Testis (tissue), 3 donors: ENCODE results near the gene E2F2. TPM values are rescaled to one million over a fixed set of nuclear protein-coding genes. Genes with fewer than 3 reads are reported as not detected.
"Not testable (repeated sequence)": the region's sequence is repeated elsewhere in the genome, so short reads cannot be mapped to it uniquely, and the experiment has no call there.

Experiments used
- DNase-seq: peaks from one replicate; pipeline ENCODE4 v3.0.0-alpha.2; 2019
- H3K27ac ChIP-seq, 2 donors: fragments of 200-600 bp; sonication (generic); one replicate each; pipeline ENCODE4 v1.5.1; 2019
- H3K27me3 ChIP-seq: fragments of 200-600 bp; sonication (generic); one replicate; pipeline ENCODE4 v1.5.1; 2019
- H3K36me3 ChIP-seq: fragments of 200-600 bp; sonication (generic); one replicate; pipeline ENCODE4 v1.5.1; 2017; ENCODE audit warnings: low read depth; ENCODE audit errors: missing control alignments
- H3K4me1 ChIP-seq: fragments of 200-600 bp; sonication (generic); one replicate; pipeline ENCODE4 v1.5.1; 2019
- H3K4me3 ChIP-seq, 2 donors: fragments of 200-600 bp; sonication (generic); one replicate each; pipeline ENCODE4 v1.5.1; 2017 to 2019
- H3K9me3 ChIP-seq: fragments of 200-600 bp; sonication (generic); one replicate; pipeline ENCODE4 v1.5.1; 2017
- CTCF ChIP-seq, 3 experiments: fragments of 450-650 bp in 2 of 3; fragments of 200-600 bp in 1 of 3; sonication (generic) in 1 of 3; IDR thresholded peaks; one replicate each; pipeline ENCODE4 v1.5.1; 2016 to 2019; ENCODE audit warnings: antibody characterized with exemption in 3 of 3, mild to moderate bottlenecking in 2 of 3, moderate library complexity in 1 of 3
- POLR2A ChIP-seq: fragments of 450-650 bp; IDR thresholded peaks from one replicate; pipeline ENCODE4 v1.6.1; 2017; ENCODE audit warnings: antibody characterized with exemption, mild to moderate bottlenecking, moderate library complexity
- WGBS, 2 donors: methylation state at CpG; one replicate each; pipeline ENCODE4 v1.1.5; 2018; 5-methylcytosine and 5-hydroxymethylcytosine counted together
- intact Hi-C: fragments of 100-400 bp; cut with DNase I; formaldehyde crosslinking; loops from one replicate; pipeline ENCODE4 v1.15.1; 2023; ENCODE audit warnings: low total_unique reads
- polyA plus RNA-seq: library from polyadenylated mRNA; stranded (reverse); fragments of 350-450 nt; fragmentation: Illumina TruSeq; extraction: RNeasy Lipid Tissue Mini Kit (QIAGEN cat#74804); gene quantifications from one replicate; pipeline ENCODE4 v1.2.3, GENCODE V29; 2014; ENCODE audit warnings: low read depth, low replicate concordance; ENCODE audit not compliant: insufficient read depth
- total RNA-seq, 2 donors: library from RNA; depleted of rRNA; stranded (reverse); fragments of >200 nt; gene quantifications; one replicate each; pipeline ENCODE4 v1.2.3, GENCODE V29; 2016

E2F2 gene
- total and polyA plus RNA-seq, 3 donors from 2014 or later: 4.2 to 6.6 (median 4.8) TPM

GRCh38 chr1:23502951-23503350 is 28.1 kb downstream of the E2F2 start:
- WGBS, 2 donors: 48 to 58% methylated on average over 5 to 6 of the region's 6 CpGs
- intact Hi-C loops: no loop called here
- Histone ChIP-seq H3K27ac (no peak overlapping the region), H3K27me3 (no peaks in the 10 kb centered on the region), H3K36me3 (no peaks in the 10 kb centered on the region), H3K4me3 (no peak overlapping the region), H3K9me3 (no peaks in the 10 kb centered on the region), H3K4me1 (no peaks in the 10 kb centered on the region)
- DNase-seq: no peak
- TF ChIP-seq CTCF (IDR thresholded peaks at IDR 0.05) (no peak), POLR2A (no peak)

DNA sequence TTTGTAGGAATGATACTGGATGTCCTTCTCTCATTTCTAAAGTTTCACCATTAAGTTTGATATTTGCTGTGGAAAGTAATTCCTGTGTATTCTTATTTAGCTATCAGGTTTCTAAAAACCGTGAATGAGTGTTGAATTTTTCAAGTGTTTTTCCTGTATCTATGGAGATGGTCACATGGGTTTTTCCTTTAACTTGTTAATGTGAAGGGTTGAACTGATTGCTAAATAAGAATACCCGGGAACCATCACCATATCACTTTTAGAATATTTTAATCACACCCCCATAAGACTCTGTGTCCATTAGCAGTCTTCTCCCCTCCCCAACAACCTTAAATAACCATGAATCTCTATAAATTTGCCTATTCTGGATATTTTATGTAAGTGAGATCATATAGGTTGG is 30.6 kb downstream of the E2F2 start:
- H3K9me3 ChIP-seq: no peaks in the 10 kb centered on the region
- TF ChIP-seq CTCF (IDR thresholded peaks at IDR 0.05) (no peak), POLR2A (no peak)
- no peak overlapping the region for H3K27ac ChIP-seq
- no peak for DNase-seq
- intact Hi-C loops: no loop called here
- no peak overlapping the region for H3K4me3 ChIP-seq
- no peaks in the 10 kb centered on the region for H3K4me1 ChIP-seq
- H3K36me3 ChIP-seq: no peaks in the 10 kb centered on the region
- 67 to 70% methylated on average over 2 of the region's 2 CpGs for WGBS, 2 donors
- no peaks in the 10 kb centered on the region for H3K27me3 ChIP-seq

DNA sequence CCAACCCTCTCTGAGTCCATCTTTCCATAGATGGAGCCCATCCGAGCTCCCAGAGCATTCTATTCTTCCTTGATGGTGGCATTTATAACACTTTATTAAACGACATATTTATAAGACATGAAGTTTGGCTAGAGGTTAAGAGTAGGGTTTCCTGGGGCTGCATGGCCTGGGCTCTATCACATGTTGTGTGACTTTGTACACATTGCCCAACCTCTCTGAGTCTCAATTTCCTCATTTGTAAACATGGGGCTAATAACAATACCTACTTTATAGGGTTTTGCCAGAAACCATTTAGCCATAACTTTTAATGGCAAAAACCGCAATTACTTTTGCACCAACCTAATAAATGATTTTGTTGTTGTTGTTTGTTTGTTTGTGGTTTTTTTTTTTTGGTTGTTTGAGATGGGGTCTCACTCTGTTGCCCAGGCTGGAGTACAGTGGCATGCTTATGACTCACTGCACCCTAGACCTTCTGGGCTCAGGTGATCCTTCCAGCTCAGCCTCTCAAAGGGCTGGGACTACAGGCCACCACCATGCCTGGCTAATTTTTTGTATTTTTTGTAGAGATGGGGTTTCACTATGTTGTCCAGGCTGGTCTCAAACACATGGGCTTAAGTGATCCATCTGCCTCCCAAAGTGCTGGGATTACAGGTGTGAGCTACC is 33.1 kb downstream of the E2F2 start:
- no peaks in the 10 kb centered on the region for H3K4me1 ChIP-seq
- H3K27ac ChIP-seq: no peak overlapping the region
- H3K9me3 ChIP-seq: no peaks in the 10 kb centered on the region
- DNase-seq: no peak
- H3K36me3 ChIP-seq: no peaks in the 10 kb centered on the region
- TF ChIP-seq CTCF (IDR thresholded peaks at IDR 0.05) (no peak), POLR2A (no peak)
- no peaks in the 10 kb centered on the region for H3K27me3 ChIP-seq
- no peak overlapping the region for H3K4me3 ChIP-seq
- intact Hi-C loops: no loop called here
- WGBS, 2 donors: 78 to 93% methylated on average over 3 of the region's 3 CpGs

DNA sequence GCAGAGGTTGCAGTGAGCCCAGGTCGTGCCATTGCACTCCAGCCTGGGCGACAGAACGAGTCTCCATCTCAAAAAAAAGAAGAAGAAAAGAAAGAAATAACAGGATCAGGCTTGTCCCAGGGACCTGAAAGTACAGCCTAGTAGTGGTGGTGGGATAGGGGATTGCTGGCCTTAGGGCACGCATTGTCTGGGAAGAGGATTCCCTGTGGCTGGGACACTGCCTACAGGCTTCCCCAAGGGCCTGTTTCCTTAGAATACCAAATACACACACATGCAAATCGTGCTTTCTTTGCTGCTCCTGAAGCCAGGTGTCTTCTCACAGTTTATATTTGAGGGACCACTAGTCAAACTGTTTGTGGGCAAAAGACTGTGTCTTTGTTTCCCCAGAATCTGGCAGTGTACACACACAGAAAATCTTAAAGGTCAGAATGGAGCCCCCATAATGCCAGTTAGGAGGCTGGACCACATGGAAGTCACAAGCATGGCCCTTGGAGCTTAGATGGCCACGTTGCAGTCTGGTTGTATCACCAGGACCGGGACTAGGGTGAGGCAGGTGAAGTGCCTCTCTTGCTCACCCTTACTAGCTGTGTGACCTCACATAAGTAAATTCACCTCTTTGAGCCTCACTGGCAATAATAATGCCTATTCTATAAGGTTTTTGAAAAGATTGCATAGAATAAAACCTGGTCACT is 34.4 kb downstream of the E2F2 start:
- Histone ChIP-seq H3K27ac (no peak overlapping the region), H3K4me1 (no peaks in the 10 kb centered on the region), H3K27me3 (no peaks in the 10 kb centered on the region), H3K36me3 (no peaks in the 10 kb centered on the region), H3K4me3 (no peak overlapping the region), H3K9me3 (no peaks in the 10 kb centered on the region)
- WGBS, 2 donors: 77 to 81% methylated on average over 7 of the region's 7 CpGs
- intact Hi-C loops: no loop called here
- TF ChIP-seq CTCF (IDR thresholded peaks at IDR 0.05) (no peak), POLR2A (no peak)
- DNase-seq: no peak

GRCh38 chr1:23494836-23495235 is 36.2 kb downstream of the E2F2 start:
- intact Hi-C loops, H3K4me3 ChIP-seq, H3K27ac ChIP-seq, H3K36me3 ChIP-seq, H3K4me1 ChIP-seq, H3K9me3 ChIP-seq, DNase-seq, H3K27me3 ChIP-seq: not testable (repeated sequence)
- 93 to 96% methylated on average over 6 of the region's 6 CpGs for WGBS, 2 donors

GRCh38 chr1:23492776-23493175 is 38.3 kb downstream of the E2F2 start:
- H3K27me3 ChIP-seq, H3K27ac ChIP-seq, H3K9me3 ChIP-seq, DNase-seq, H3K36me3 ChIP-seq, H3K4me3 ChIP-seq, intact Hi-C loops, H3K4me1 ChIP-seq: not testable (repeated sequence)
- WGBS, 2 donors: 85 to 94% methylated on average over 6 of the region's 6 CpGs
